22Rv1 (cell line): ENCODE measurements around the gene ANO2.

Experiments
- H3K27ac ChIP-seq: fragments of 450-650 bp; 2 replicates; pipeline ENCODE4 v1.5.1; 2017
- CTCF ChIP-seq: fragments of 450-650 bp; IDR thresholded peaks from 2 replicates; pipeline ENCODE4 v1.5.1; 2017; ENCODE audit warnings: mild to moderate bottlenecking
- ZFX ChIP-seq: fragments of 450-650 bp; IDR thresholded peaks from 2 replicates; pipeline ENCODE4 v1.6.1; 2017; ENCODE audit warnings: antibody characterized with exemption, borderline replicate concordance

ANO2 gene

GRCh38 chr12:5884866-5885265 is 60.2 kb downstream of the ANO2 start:
- TF ChIP-seq CTCF = no peak
- TF ChIP-seq ZFX = no peak
- H3K27ac ChIP-seq = no peak overlapping the region

- no peak overlapping the region for H3K27ac ChIP-seq
- TF ChIP-seq CTCF (no peak), ZFX (no peak)
Observed at GRCh38 chr12:5884285-5884684, 60.8 kb downstream of the ANO2 start.

GRCh38 chr12:5882511-5883190 is 62.4 kb downstream of the ANO2 start:
- TF ChIP-seq CTCF = no peak
- no peak for TF ChIP-seq ZFX
- no peak overlapping the region for H3K27ac ChIP-seq

GRCh38 chr12:5881666-5882065 is 63.4 kb downstream of the ANO2 start:
- H3K27ac ChIP-seq = no peak overlapping the region
- no peak for TF ChIP-seq ZFX
- no peak for TF ChIP-seq CTCF

- no peak for TF ChIP-seq ZFX
- TF ChIP-seq CTCF = no peak
- H3K27ac ChIP-seq = no peak overlapping the region
Observed at GRCh38 chr12:5881101-5881606, 63.9 kb downstream of the ANO2 start.

GRCh38 chr12:5875851-5876250 is 69.2 kb downstream of the ANO2 start:
- H3K27ac ChIP-seq = no peak overlapping the region
- TF ChIP-seq CTCF (no peak), ZFX (no peak)

- TF ChIP-seq ZFX = no peak
- no peak for TF ChIP-seq CTCF
- H3K27ac ChIP-seq = no peak overlapping the region
Observed at GRCh38 chr12:5874514-5874913, 70.5 kb downstream of the ANO2 start.
